ENCODE data around the gene TMEM89. TPM values are rescaled to one million over a fixed set of nuclear protein-coding genes. Genes with fewer than 3 reads are reported as not detected.

TMEM89 gene
- total RNA-seq, 2 donors from 2014 or later = 1.0 to 1.1 TPM

DNA sequence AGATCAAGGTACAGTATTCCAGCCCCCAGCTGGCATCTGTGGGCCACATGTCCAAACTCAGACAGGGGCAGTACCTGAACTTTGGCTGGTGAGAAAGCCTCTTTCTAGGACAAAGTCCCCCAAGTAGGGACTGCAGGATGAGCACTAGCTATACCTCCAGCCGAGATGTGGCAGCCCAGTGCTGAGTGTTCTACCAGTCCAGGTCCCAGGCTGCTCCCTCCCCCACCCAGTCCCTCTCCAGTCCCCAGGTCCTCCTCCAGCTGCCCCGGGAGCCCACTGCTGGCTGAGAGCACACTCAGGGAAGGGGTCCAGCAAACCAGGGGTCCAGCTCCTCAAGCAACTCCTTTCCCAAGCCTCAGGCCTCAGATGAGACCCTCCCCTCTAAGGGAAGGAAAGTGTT is 12.2 kb upstream of the TMEM89 start:
- peaks cover 20% of the 10 kb centered on the region for H3K36me3 Mint-ChIP-seq (ENCODE audit: low read depth)
- no peak overlapping the region for H3K27ac Mint-ChIP-seq
- peak overlapping the region; percentile 77 for H3K4me3 Mint-ChIP-seq
- peaks cover 4% of the 10 kb centered on the region for H3K4me1 Mint-ChIP-seq
- ATAC-seq (replicated peaks) = no peak
- no peaks in the 10 kb centered on the region for H3K9me3 Mint-ChIP-seq
- H3K27me3 Mint-ChIP-seq = no peaks in the 10 kb centered on the region

GRCh38 chr3:48633256-48633655 is 11.7 kb upstream of the TMEM89 start:
- H3K27ac Mint-ChIP-seq = no peak overlapping the region
- H3K9me3 Mint-ChIP-seq = no peaks in the 10 kb centered on the region
- ATAC-seq (replicated peaks) = no peak
- no peaks in the 10 kb centered on the region for H3K27me3 Mint-ChIP-seq
- H3K4me1 Mint-ChIP-seq = peaks cover 4% of the 10 kb centered on the region
- H3K4me3 Mint-ChIP-seq = no peak overlapping the region
- H3K36me3 Mint-ChIP-seq (ENCODE audit: low read depth) = peaks cover 25% of the 10 kb centered on the region

DNA sequence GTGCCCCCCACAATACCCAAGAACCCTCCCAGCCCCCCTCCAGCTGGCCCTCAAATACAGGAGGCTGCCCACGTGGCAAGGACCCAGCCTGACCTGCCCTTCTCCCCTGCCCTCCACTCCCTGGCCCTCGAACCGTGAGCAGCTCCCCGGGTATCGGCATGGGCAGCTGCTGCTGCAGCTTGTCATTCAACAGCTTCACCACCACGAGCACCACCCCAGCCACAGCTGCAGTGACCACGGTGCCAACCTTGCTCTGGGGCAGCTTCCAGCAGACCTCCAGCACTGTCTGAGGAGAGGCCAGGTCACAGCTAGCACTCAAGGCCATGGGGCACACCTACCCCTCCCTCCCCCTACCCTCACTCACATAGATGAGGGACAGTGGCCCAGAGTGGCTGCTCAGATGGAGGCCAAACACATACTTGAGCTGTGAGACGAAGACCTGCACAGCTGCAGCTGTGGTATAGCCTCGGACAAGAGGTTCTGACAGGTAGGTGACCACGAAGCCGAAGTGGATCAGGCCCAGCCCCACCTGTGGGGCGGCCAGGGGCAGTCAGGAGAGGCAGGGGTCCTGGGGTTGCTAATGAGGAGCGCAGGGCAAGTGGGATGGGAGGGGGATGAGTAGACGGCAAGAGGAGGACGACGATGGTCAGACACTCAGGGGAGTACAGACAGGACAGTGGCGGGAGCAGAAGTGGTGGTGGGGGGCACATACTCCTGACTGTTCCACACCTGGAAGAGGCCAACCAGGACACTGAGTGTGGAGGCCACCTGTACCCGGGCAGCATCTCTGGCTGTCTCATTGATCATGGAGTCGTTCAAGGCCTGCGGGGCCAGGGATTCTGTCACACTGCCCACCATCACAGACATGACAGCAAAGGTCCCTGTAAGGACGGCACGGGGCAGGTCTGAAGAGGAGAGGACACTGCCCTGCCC is 10.2 kb upstream of the TMEM89 start:
- Mint-ChIP-seq H3K4me1 (peaks cover 10% of the 10 kb centered on the region), H3K4me3 (no peak overlapping the region), H3K36me3 (ENCODE audit: low read depth) (peaks cover 40% of the 10 kb centered on the region), H3K9me3 (no peaks in the 10 kb centered on the region), H3K27me3 (no peaks in the 10 kb centered on the region), H3K27ac (no peak overlapping the region)
- no peak for ATAC-seq (replicated peaks)

- Mint-ChIP-seq H3K4me3 (no peak overlapping the region), H3K36me3 (ENCODE audit: low read depth) (peaks cover 46% of the 10 kb centered on the region), H3K27ac (no peak overlapping the region), H3K4me1 (peaks cover 10% of the 10 kb centered on the region), H3K9me3 (no peaks in the 10 kb centered on the region), H3K27me3 (no peaks in the 10 kb centered on the region)
- ATAC-seq (replicated peaks) = no peak
These were observed 9.3 kb upstream of the TMEM89 start for GRCh38 chr3:48630833-48631232.

- Mint-ChIP-seq H3K27me3 (no peaks in the 10 kb centered on the region), H3K4me3 (no peak overlapping the region), H3K27ac (no peak overlapping the region), H3K9me3 (no peaks in the 10 kb centered on the region), H3K4me1 (peaks cover 10% of the 10 kb centered on the region), H3K36me3 (ENCODE audit: low read depth) (peaks cover 46% of the 10 kb centered on the region)
- no peak for ATAC-seq (replicated peaks)
These were observed 8.8 kb upstream of the TMEM89 start for GRCh38 chr3:48630407-48630806.

- no peak overlapping the region for H3K4me3 Mint-ChIP-seq
- no peak overlapping the region for H3K27ac Mint-ChIP-seq
- H3K36me3 Mint-ChIP-seq (ENCODE audit: low read depth) = peaks cover 46% of the 10 kb centered on the region
- H3K9me3 Mint-ChIP-seq = no peaks in the 10 kb centered on the region
- H3K27me3 Mint-ChIP-seq = no peaks in the 10 kb centered on the region
- H3K4me1 Mint-ChIP-seq = peaks cover 10% of the 10 kb centered on the region
- no peak for ATAC-seq (replicated peaks)
These were observed 8.3 kb upstream of the TMEM89 start for GRCh38 chr3:48629894-48630293.

DNA sequence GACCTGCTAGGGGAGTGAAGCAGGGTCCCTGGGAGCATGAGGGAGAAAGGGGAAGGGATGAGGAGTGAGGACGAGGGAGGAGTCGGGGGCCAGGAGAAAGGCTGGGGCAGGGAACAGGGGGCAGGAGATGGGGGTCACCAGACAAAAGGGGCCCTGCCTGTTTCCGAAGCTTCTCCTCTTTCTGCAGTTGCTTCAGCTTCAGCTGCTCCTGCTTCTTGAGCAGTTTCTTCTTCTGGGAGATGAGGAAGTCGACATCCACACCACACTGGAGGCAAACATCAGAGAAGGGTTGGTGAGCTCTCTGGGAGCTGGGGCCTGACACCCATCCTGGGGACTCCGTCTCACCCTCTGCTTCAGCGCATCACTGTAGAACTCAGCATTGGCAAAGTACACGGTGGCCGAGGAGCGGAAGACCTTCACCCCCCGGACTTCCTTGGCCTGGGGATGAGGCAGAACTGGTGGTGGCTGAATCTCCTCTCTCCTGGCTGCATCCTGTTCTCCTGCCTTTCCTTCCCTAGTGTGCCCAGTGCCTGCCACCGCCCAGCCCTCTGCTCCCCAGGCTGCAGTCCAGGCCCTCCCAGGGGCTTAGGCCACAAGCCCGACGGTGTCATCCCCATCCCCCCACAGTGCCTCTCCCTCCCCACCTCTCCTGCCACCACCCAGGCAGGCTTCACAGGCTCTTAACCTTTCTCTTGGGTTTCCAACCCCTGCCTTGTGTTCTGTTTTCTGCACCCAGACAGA is 6.9 kb upstream of the TMEM89 start:
- Mint-ChIP-seq H3K27me3 (no peaks in the 10 kb centered on the region), H3K27ac (no peak overlapping the region), H3K4me1 (peaks cover 10% of the 10 kb centered on the region), H3K9me3 (no peaks in the 10 kb centered on the region), H3K4me3 (no peak overlapping the region), H3K36me3 (ENCODE audit: low read depth) (peaks cover 46% of the 10 kb centered on the region)
- no peak for ATAC-seq (replicated peaks)

DNA sequence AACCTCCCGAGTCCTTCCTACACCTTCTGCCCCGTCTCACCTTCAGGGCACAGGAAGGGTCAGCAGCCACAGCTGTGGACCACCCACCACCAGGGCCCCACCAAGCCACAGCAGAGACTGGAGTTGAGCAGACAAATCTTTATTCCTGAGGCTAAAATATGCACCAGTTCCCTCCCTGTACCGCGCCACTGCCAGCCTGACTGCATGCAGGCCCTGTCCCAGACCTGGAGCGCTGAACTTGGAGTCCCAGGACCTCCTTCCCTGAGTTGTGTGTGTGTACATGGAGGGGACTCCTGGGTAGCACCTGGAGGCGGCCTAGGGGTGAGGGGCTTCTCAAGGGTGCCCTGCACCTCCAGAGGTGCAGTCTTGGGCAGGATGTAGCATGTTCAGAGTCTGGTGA is 4.0 kb upstream of the TMEM89 start:
- peaks cover 6% of the 10 kb centered on the region for H3K4me1 Mint-ChIP-seq
- H3K27ac Mint-ChIP-seq = no peak overlapping the region
- no peaks in the 10 kb centered on the region for H3K27me3 Mint-ChIP-seq
- H3K4me3 Mint-ChIP-seq = no peak overlapping the region
- ATAC-seq (replicated peaks) = no peak
- peaks cover 35% of the 10 kb centered on the region for H3K36me3 Mint-ChIP-seq (ENCODE audit: low read depth)
- no peaks in the 10 kb centered on the region for H3K9me3 Mint-ChIP-seq

GRCh38 chr3:48624767-48625166 is 3.2 kb upstream of the TMEM89 start:
- Mint-ChIP-seq H3K27me3 (no peaks in the 10 kb centered on the region), H3K36me3 (ENCODE audit: low read depth) (peaks cover 35% of the 10 kb centered on the region), H3K9me3 (no peaks in the 10 kb centered on the region), H3K27ac (peak overlapping the region; percentile 70), H3K4me3 (no peak overlapping the region), H3K4me1 (peaks cover 6% of the 10 kb centered on the region)
- ATAC-seq (replicated peaks) = no peak

- H3K27me3 Mint-ChIP-seq = no peaks in the 10 kb centered on the region
- H3K9me3 Mint-ChIP-seq = no peaks in the 10 kb centered on the region
- peak overlapping the region; percentile 70 for H3K27ac Mint-ChIP-seq
- ATAC-seq (replicated peaks) = no peak
- peaks cover 6% of the 10 kb centered on the region for H3K4me1 Mint-ChIP-seq
- no peak overlapping the region for H3K4me3 Mint-ChIP-seq
- peaks cover 29% of the 10 kb centered on the region for H3K36me3 Mint-ChIP-seq (ENCODE audit: low read depth)
These were observed 2.4 kb upstream of the TMEM89 start for GRCh38 chr3:48623851-48624547.

DNA sequence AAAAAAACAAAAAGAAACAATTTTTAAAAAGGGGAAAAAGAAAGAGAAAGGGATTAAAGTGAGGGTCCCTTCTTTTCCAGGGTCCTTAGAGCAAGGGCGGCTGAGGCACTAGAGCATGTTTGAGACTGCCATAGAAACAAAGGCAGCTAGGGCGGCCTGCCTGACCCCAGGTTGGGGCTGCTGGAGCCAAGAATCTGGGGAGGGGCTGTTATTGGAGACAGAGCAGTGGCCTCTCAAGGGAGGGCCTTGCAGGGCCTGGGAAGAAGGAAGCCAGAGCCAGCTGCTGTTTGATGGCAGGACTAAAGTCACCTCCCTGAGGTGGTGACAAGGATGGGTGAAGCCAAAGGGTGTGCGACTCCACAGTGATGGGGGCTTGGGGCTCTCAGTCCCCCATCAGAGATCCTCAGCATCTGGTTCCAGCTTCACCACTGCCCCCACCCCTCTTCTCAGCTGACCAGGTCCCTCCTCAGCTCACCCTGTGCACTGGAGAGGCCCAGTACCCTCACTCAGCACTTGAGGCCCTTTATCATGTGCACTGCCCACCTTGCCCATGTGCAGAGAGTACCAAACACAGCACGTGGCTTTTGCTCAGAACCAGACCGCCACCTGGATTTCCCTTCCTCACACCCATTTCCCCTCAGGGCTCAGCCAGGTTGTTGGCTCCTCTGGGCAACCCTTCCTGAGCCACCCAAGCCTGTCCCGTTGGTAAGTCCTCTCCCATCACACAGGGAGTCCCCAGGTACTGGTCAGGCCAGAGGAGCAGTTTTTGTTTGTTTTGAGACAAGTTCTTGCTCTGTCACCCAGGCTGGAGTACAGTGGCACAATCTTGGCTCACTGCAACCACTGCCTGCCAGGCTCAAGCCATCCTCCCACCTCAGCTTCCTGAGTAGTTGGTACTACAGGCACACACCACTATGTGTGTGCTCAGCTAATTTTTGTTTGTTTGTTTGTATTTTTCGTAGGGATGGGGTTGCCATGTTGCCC is 1.7 kb downstream of the TMEM89 start:
- no peaks in the 10 kb centered on the region for H3K36me3 Mint-ChIP-seq (ENCODE audit: low read depth)

GRCh38 chr3:48617559-48617958 is 4.0 kb downstream of the TMEM89 start:
- H3K27me3 Mint-ChIP-seq = no peaks in the 10 kb centered on the region
- no peak overlapping the region for H3K4me3 Mint-ChIP-seq
- H3K4me1 Mint-ChIP-seq = peaks cover 5% of the 10 kb centered on the region
- H3K27ac Mint-ChIP-seq = no peak overlapping the region
- ATAC-seq (replicated peaks) = no peak
- H3K9me3 Mint-ChIP-seq = peaks cover 6% of the 10 kb centered on the region
- no peaks in the 10 kb centered on the region for H3K36me3 Mint-ChIP-seq (ENCODE audit: low read depth)

More for the DNA sequence above, 1.7 kb downstream of the TMEM89 start:
- Mint-ChIP-seq H3K4me3 (no peak overlapping the region), H3K4me1 (no peaks in the 10 kb centered on the region), H3K27me3 (no peaks in the 10 kb centered on the region), H3K27ac (no peak overlapping the region), H3K9me3 (peaks cover 6% of the 10 kb centered on the region)
- no peak for ATAC-seq (replicated peaks)

DNA sequence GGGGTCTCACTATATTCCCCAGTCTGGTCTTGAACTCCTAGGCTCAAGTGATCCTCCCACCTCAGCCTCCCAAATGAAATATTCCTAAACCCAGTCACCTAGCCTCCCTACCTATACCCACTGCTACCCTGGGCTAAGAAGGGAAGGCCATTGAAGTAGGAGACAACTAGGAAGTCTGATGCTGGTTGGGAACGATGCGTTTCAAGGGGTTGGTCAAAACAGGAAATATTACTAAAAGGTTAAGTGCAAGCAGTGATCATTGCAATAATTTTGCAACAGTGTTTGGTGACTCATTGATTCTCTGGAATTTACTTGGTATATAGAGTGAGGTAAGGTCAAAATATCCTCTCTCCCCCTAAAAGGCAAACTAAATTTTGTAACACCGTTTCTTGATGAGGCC is 7.5 kb downstream of the TMEM89 start:
- ATAC-seq (replicated peaks) = peak; percentile 65
- Mint-ChIP-seq H3K27ac (peak overlapping the region; percentile 74), H3K4me1 (peaks cover 5% of the 10 kb centered on the region), H3K9me3 (peaks cover 6% of the 10 kb centered on the region), H3K36me3 (ENCODE audit: low read depth) (peaks cover 6% of the 10 kb centered on the region), H3K4me3 (peak overlapping the region; percentile 39), H3K27me3 (no peaks in the 10 kb centered on the region)
